NK-92 (cell line): ENCODE measurements around the gene BTG2.

ENCODE experiments used
- DNase-seq: peaks from one replicate; lab custom pipeline; 2025; ENCODE audit not compliant: unreplicated experiment; lab: John Stamatoyannopoulos, UW

BTG2 gene

DNA sequence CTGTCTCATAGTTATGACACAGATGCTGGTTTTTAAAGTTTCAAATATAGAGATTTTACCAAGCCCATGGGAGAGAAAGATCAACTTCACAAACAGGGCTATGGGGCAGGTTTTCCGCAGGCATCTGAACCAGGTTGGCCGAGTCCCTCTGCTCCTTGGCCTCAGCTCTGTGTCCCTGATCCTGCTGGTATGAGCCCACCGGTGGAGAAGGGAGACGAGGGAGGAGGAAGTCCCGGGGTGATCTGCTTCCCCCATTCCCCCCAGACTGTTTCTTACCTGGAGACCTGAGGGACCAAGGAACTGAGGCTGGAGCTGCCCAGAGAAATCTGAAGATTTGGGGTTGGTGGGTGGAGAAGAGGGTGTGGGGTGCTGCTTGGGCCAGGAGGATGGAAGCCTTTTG lies 28.9 kb upstream of the BTG2 start:
- no peak for DNase-seq

DNA sequence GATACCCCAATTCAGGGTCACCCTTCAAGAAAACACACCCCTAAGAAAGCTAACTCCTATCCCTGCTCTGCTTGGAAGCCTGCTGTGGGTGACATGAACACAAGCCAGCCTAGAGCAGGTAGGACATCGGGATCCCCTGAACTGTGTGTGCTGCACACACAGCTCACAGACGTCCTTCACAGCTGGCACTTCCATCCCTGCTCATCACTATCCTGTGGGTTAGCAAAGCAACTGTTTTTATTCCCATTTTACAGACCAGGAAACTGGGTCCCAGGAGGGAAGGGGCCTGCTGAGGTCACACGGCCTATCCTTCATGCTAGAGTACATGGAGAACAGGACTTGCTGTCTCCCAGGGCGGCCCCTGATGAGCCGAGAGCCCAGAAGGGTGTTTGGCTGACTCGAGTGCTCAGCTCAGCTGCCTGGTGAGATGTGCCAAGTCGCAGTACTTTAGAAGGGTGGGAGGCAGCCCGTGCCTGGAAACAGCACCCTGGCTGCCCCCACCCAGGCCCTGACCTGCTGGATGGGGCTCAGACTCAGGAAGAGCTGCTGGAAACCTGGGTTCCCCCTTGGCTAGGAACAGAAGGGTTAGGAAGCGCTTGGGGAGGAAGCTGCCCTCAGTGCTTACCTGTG lies 28.3 kb upstream of the BTG2 start:
- no peak for DNase-seq

DNA sequence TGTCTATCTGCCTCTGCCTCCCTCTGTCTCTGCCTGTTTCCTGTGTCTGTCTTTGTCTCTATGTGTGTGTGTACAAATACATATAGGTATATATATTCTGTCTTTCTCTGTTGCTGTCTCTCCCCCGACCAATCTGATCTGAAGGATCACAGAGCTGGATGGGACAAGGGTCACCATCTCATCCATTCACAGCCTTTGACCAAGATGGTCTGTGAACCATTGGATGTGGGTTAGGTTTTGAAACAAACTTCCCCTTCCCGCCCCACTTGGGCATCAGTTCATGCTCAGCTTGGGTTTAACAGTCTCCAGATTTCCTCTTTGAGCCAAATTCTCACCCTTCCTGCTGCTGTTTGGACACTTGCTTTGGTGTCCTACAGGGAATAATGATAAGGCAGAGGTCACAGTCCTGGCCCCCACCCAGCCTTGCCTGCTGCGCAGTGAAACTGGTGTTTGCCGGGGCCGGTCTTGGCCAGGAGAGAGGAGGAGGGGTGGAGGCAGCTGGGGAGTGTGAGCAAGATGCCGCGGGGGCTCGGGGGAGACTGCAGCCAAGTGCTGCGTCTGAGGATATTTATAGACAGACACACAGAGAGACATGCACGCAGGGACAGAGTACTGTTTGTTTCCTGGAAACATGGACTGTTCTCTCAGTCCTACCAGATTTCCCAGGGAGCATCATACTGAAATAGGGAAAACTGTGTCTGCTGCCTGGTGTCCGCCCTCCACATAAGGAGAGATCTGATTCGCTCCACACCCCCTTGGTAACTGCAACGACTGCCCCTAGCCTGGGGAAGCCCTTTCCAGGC lies 27.0 kb upstream of the BTG2 start:
- no peak for DNase-seq

DNA sequence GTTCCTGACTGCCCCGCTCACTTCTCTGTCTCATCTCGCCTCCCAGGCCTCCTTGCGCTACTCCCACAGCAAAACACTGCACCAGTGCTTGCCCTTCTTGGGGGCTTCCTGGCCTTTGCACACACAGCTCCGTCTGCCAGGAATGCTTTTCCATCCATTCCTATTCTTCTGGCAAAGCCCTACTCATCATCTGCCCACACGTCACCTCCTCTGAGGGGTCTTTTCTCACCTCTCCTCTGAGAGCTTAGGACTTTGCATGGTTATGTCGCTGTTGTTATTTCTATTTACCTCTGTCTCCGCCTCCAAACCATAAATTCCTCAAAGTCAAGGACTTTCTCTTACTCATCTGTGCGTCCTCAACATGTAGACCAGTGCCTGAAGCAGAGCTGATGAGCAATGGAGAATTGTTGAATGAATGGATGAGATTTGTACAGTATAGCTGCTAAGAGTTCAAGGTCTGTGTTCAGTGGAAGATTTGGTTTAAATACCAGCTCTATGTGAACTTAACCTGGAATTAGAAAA lies 26.4 kb upstream of the BTG2 start:
- DNase-seq: no peak

DNA sequence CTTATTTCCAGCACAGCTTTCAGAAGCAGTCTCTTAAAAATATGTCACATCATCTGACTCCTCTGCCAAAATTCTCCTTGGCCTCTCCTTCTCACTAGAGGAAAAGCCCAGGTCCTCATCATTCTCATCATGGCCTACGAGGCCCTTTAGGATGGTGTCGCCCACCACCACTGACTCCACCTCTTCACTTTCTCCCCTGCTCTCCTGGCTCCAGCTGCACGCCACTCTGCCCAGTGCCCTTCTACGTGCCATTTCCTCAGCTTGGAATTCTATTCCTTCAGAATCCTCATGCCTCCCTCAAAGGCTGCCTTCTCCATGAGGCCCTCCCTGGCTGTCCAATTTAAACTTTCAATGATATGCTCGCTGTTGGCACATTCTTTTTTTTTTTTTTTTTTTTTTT lies 25.3 kb upstream of the BTG2 start:
- DNase-seq: no peak

DNA sequence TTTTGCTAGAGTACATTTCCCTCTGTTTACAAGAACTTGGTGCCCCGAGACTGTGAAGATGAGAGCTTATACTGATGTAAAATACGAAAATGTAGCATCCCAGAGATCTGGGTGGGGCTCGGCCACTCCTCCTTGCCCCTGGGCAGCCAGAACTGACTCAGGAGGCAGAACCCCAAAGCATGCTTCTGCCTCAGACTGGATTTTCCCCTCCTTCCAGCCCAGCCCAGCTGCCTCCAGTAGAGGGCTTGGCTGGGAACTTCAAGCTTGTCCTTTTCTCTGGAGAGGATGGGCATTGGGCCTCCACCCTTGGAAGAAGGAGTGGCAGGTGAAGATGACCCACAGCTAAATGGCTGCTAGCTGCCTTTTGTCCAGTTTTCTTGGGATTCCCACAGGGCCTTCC lies 24.3 kb upstream of the BTG2 start:
- DNase-seq: no peak

DNA sequence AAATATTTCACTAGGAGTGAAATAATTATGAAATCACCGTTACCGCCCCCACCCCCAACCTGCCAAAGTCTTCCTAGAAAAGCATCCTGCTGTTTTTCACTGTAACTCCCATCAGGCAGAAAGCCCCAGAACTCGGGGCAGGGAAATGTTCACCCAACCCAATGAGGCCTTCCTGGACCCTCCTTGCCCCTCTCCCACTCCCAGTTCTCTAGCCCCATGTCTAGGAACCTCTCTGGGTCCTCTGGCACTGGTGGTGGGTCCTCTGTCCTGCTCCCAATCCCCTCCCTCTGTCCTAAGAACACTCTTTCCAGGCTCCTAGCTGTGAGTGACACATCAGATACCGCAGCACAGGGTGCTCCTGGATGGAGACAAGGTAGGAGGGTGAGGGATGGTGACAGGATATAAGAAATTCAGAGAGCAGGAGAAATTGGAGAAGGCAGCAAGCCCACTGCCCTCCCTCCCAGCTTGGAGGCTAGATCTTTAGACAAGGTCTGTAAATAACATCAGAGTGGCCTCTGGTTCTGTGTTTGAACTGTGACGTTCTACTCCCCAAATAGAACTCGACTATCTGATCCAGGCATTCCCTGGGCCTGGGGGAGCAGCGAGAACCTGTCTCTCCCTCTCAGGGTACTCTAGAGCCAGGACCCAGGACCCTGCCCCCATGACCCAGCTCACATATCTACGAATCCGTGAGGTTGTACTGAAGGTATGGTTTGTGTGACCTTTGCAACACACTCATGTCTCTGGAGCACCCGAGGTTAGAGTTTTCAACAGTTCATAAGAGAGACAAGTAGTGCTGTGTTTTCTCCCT lies 23.3 kb upstream of the BTG2 start:
- no peak for DNase-seq

DNA sequence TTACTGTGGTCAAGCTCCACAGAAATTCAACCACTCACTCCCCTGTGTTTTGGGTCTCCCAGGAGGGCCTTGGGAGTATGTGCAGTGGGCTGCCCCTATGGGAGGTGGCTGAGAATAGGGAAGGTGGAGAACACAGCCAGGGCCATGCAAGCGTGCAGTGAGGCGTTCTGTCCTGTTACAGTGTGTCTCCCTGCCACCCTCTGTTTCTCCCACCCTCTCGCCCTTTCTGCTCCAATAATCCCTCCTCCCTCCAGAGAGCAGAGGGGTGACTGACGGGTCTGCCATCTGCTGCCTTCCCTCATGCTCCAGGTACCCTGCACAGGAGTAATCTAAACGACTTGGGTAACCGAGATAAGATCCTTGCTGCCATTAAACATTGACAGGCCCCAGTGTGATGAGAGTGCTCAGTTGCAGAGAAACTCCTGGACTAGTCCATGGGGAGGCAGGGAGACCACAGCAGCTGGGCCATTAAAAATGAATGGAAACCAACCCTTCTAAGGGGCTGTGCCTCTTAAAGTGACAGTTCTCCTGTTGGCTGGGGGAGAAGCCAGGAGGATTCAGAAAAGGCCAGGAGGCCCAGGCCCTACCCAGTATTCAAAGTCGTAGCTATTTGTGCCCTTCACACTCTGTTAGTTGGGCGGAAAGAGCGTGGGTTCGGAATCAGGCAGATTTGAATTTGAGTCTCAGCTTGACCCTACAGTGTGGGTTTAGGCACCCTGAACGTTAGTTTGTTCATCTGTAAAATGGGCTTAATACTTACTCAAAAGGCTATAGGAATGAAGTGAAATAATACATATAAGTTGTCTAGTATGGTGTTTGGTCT lies 22.4 kb upstream of the BTG2 start:
- DNase-seq: no peak

DNA sequence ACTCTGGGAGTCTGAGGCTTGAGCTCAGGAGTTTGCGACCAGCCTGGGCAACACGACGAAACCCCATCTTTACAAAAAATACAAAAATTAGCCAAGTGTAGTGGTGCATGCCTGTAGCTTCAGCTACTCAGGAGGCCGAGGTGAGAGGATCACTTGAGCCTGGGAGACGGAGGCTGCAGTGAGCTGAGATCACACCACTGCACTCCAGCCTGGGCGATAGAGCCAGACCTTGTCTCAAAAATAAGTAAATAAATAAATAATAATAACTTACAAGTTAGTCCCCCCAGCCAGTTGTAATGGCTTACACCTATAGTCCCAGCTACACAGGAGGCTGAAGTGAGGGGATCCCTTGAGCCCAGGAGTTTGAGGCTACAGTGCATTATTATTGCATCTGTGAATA lies 21.7 kb upstream of the BTG2 start:
- no peak for DNase-seq

DNA sequence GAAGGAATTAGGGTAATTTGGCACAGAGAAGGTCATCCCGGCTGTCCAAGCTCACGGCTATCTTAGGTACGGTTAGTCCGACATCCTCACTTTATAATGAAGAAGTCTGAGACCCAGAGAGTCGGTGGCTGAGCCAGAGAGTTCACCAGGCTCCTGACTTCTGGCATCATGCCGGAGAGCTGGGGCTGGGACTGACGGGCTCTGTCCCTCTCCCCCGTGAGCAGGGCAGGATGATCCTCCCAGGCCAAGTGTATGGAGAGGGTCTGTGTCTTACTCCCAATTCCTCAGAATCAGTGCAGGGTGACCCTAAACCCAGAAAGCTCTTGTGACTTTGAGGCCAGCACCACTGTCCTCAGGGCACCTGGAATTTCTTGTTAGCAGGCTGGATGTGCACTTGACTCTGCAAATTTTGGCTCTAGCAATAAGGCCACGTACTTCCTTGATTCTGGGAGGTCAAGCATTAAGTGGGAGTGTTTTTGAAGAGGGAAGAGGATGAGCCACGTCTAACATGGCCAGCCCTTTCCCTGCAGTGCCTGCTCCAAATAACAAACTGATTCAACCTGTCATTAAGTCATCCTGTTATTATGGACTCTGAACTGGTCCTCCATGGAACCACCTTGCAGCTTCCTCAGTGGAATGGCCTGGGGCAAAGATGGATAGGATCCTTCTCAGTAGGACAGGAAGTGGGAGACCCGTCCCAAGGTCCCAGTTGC lies 20.8 kb upstream of the BTG2 start:
- DNase-seq: no peak

DNA sequence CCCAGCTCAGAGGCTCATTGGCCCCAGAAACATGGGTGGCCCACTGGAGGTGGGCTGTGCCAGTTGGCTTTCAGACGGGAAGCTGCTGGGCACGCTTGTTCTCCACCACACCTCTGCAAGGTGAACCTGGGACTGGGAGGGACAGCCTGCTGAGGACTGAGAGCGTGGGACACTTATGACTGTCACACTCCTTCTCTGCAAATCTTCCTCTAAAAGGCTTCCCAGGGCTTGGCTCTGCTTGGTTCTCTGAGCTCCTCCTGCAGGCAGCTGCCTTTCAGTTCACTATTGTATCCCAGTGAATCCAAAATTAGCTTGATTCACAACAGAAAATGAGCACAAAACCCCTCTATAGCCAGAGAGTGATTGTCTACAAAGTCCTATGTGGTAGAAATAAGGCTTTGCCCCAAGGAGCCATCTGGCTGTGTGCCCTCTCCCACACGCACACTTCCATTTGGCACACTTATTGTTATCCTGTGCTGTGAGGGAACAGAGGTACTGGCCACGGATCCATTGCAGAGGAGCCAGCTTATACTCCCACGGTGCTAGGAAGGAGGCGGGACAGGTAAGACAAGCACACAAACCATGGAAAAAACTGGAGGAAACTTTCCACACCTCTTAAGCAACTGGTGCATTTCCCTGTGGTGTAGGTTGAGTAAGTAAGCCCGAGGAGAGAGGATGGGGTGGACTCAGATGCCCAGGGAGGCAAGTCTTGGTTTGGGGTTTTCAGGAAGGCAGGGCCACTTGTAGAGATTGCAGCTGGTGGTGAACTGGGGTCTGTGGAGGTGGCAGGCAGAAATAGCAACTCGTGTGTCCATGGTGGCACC lies 18.9 kb upstream of the BTG2 start:
- DNase-seq: no peak

DNA sequence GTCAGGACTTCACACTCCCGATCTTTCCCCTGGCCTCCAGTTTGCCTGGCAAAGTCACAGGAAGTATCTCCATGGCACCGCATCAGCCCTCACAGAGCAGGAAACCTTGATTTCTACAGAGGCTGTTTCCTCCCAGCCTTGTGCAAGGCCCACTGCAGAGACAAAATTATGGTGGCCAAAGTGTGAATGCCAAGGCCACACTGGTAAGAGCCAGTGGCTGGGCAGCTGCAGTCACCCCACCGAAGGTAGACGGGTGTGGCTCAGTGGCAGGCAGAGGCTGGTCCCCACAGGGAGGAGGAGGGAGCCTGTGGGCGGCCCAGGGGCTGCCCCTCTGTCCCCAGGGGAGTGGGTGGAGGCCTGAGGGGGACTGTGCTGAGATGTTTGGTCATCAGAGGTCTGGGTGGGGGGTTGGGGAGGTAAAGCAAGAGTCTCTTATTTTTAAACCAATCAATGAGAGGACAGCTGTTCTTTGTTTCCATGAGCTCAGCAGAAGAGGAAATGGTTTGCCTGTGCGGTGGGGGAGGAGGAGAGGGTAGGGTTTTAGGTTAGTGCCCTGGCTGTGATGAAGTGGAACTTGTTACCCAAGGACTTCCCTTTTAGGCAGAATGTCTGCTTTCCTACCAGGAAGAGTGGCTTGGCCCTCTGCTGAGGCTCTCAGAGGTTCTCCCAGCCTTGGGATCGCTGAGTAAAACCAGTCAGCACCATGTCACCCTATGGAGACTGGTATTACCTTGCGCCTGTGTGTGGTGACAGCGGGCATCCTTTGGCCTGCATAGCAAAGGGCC lies 18.0 kb upstream of the BTG2 start:
- peak; percentile 38 for DNase-seq

DNA sequence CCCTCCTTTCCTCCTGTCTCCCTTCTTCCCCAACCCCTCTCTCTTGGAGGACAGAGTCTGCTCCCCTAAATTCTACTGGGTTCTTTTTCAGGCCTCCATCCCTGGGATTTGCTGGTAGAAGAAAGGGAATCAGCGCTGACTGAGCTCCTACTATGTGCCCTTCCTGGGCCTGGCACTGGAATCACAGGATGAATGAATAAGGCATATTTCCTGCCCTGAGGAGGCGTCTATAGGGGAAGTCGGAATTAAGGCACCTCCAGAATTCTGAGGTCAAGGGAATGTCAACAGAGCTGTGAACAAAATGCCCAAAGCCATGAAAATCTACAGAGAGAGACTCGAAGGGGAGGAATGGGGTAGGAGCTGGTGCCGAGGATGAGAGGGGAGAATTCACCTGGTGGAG lies 17.4 kb upstream of the BTG2 start:
- no peak for DNase-seq

DNA sequence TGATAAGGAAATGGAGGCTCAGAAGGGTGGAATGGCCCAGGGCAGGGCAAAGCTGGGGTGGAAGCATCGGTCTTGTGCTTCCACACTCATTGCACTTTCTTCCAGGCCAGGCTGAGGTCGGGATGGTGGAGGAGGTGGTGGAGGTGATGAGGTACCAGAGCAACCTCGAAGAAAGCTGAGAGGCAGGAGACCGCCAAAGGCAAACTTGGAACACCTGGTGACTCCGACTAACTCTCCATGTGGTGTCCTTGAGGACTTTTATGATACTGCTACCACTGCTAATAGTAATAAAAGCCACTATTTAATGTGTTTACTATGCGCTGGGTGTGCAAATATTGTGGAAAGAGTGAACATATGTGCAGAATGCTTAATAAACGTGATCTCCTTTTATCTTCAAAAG lies 16.9 kb upstream of the BTG2 start:
- no peak for DNase-seq

DNA sequence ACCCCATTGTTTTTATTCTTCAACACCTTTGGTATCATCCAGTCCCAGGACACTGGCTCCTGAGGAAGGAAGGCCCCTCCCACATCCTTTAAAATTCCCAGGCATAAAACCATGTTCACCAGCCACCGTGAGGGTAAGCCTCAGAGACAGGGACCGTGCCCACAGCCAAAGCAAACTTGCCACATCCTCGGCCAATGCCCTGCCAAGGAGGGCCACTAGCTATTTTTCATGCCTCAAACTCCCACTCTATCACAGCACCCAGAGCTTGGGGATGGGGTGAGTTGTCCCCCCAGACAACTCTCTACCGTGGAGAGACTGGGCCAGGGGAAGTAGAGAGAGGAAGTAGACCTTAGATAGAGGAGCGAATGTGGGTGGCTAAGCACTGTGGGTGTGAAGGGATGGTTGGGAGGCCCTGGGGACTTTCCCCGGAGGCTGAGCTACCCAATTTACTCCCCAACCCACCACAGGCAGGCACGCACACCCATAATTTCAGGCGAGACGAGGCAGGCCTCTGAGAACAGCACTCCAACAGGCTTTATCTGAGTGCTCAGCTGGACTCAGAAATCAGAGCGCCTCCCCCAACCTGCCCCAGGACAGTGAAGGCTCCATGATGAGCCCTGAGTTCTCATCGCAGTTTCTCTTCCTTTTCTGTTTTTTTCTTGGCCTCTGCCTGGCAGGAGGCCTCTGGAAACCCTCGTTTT lies 15.9 kb upstream of the BTG2 start:
- peak; percentile 44 for DNase-seq

DNA sequence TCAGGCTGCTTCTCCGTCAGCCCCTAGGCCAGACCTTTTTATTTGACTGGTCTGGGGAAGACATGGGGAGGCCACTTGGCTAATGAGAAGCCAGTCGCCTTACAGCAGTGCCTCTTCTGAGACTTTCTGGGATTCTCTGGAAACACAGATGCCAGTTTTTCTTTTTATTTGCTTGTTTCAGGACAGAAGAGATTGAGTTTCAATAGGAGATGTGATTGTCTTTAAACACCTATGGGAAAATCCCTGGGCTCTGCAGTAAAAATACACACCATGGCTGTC lies 15.4 kb upstream of the BTG2 start:
- DNase-seq: no peak

DNA sequence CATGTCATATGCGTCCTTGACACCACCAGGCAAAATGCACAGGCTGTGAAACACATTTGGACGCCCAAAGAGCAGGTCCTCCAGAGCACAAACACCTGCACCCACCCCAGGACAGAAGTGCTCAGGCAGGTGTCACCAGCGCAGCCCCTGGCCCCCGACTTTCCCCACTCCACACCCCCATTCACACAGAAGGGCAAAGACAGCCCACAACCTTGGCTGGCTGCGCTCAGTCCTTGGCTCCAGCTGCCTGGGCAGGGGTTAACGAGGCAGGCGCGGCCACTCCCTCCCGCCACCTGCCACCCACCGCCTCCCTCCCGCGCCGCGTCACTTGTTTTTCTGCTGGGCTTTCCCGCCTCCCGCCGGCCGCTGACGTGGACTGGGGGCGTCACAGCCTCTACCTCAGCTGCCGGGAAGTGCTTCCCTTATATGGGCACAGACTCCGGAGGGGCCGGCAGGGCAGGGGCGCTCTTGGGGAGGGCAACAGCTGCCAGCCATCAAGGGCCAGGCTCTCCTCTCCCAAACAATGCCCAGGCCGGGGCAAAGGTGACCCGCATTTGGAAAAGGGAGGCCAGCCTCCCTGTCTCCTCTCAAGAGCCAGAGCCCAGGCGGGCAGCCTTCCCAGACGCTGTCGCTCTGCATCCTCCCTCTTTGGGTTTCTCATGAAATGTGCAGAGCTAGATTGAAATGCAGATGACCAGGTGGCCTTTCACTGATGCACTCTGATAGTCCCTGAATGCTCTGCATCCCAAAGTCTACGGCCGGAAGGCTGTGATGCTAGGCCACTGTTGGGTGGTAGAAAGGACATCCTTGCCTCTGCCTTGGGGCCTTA lies 14.8 kb upstream of the BTG2 start:
- DNase-seq: peak; percentile 84
